Lung (tissue), 12 donors: ENCODE data around the gene SASH1. TPM values are rescaled to one million over a fixed set of nuclear protein-coding genes. Genes with fewer than 3 reads are reported as not detected.

ENCODE experiments used
- ATAC-seq: fragments of 200-7000 bp; cut with Tn5 transposase; one replicate; pipeline ENCODE4 v1.9.1; 2020; ENCODE audit warnings: moderate number of reproducible peaks; ENCODE audit not compliant: insufficient read depth, low FRiP score
- DNase-seq, 3 donors: peaks; one replicate each; pipeline ENCODE4 v3.0.0-alpha.2; 2013 to 2017
- H3K27ac ChIP-seq, 2 donors: one replicate each; pipeline ENCODE4 v1.5.1; 2013; ENCODE audit warnings: mild to moderate bottlenecking in 2 of 2, moderate library complexity in 2 of 2, control low read depth in 1 of 2, inconsistent platforms in 1 of 2, low read depth in 1 of 2, low read length in 1 of 2
- H3K27me3 ChIP-seq, 3 donors: one replicate each; pipeline ENCODE4 v1.5.1; 2013; ENCODE audit warnings: low read length in 2 of 3; ENCODE audit not compliant: control insufficient read depth in 3 of 3, insufficient read depth in 3 of 3
- H3K36me3 ChIP-seq, 4 donors: one replicate each; pipeline ENCODE4 v1.5.1; 2013; ENCODE audit warnings: low read length in 4 of 4, mild to moderate bottlenecking in 1 of 4, moderate library complexity in 1 of 4; ENCODE audit not compliant: control insufficient read depth in 4 of 4, insufficient read depth in 4 of 4
- H3K4me1 ChIP-seq, 5 donors: one replicate each; pipeline ENCODE4 v1.5.1; 2013; ENCODE audit warnings: low read length in 5 of 5, mild to moderate bottlenecking in 2 of 5, moderate library complexity in 1 of 5; ENCODE audit not compliant: control insufficient read depth in 5 of 5, insufficient read depth in 5 of 5
- H3K4me3 ChIP-seq: one replicate; pipeline ENCODE4 v1.5.1; 2013; ENCODE audit warnings: mild to moderate bottlenecking, control low read depth, moderate library complexity
- H3K9ac ChIP-seq, 2 donors: one replicate each; pipeline ENCODE4 v1.5.1; 2013; ENCODE audit warnings: low read length in 2 of 2, control low read depth in 1 of 2; ENCODE audit not compliant: insufficient read depth in 1 of 2
- H3K9me3 ChIP-seq, 4 donors: one replicate each; pipeline ENCODE4 v1.5.1; 2013; ENCODE audit warnings: low read length in 3 of 4, mild to moderate bottlenecking in 1 of 4, moderate library complexity in 1 of 4; ENCODE audit not compliant: control insufficient read depth in 4 of 4, insufficient read depth in 3 of 4
- WGBS, 2 donors: extraction: QIAGEN DNeasy Blood & Tissue Kit; methylation state at CpG; one replicate each; pipeline ENCODE4 v1.1.7; 2013; 5-methylcytosine and 5-hydroxymethylcytosine counted together
- polyA plus RNA-seq, 2 donors: library from polyadenylated mRNA; stranded (reverse); fragments of 200-250 nt; gene quantifications; one replicate each; pipeline ENCODE4 v1.2.1, GENCODE V29; 2013
- total RNA-seq, 2 donors: library from RNA; depleted of rRNA in 1 of 2; stranded (reverse); fragments of >200 nt in 1 of 2; gene quantifications; one replicate each; pipeline ENCODE4 v1.2.1, GENCODE V29; 2014 to 2021
- TF ChIP-seq, protein P1 (sequence below): IDR thresholded peaks from 2 replicates; pipeline ENCODE4 v1.5.1; 2012; ENCODE audit warnings: mild to moderate bottlenecking; ENCODE audit errors: control extremely low read depth, extremely low read depth
- donor health status: control.
- donor health status: control.
- donor health status: Bipolar disorder and iron deficiency.
- donor health status: healthy.
- donor health status: DM: yes; HTN: yes; CAD: no.

Gene SASH1
- total and polyA plus RNA-seq, 4 donors: 18.8 to 114 (median 42.2) TPM

DNA sequence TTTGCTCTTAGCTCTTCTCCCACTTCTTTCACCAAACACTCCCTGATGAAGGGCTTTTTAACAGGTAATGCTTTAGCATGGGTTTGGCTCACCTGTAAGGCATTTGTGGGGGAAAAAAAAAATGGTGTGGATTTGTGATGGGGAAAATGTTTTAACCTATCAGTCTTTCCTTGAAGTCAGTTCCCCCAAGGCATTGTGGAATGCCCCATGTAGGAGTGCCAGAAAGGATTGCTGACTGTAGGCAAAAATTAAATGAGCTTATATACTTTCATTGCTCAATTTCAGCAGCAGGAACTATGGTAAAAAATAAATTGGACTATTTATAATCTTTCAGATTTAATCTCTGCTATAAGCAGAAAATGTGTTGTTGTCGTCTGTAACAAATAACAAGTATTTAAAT lies 10.6 kb upstream of the SASH1 start:
- H3K9me3 ChIP-seq: no peaks in the 10 kb centered on the region
- no peak for DNase-seq
- no peak overlapping the region for H3K27ac ChIP-seq
- TF ChIP-seq, protein P1, sequence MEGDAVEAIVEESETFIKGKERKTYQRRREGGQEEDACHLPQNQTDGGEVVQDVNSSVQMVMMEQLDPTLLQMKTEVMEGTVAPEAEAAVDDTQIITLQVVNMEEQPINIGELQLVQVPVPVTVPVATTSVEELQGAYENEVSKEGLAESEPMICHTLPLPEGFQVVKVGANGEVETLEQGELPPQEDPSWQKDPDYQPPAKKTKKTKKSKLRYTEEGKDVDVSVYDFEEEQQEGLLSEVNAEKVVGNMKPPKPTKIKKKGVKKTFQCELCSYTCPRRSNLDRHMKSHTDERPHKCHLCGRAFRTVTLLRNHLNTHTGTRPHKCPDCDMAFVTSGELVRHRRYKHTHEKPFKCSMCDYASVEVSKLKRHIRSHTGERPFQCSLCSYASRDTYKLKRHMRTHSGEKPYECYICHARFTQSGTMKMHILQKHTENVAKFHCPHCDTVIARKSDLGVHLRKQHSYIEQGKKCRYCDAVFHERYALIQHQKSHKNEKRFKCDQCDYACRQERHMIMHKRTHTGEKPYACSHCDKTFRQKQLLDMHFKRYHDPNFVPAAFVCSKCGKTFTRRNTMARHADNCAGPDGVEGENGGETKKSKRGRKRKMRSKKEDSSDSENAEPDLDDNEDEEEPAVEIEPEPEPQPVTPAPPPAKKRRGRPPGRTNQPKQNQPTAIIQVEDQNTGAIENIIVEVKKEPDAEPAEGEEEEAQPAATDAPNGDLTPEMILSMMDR: no peak
- WGBS, 2 donors: 78 to 83% methylated on average over 1 of the region's 1 CpG
- no peak for ATAC-seq
- no peak overlapping the region for H3K9ac ChIP-seq
- no peak overlapping the region for H3K4me3 ChIP-seq
- no peaks in the 10 kb centered on the region for H3K27me3 ChIP-seq
- peaks cover 0 to 15% (median 8%) of the 10 kb centered on the region in 5 donors for H3K4me1 ChIP-seq
- no peaks in the 10 kb centered on the region for H3K36me3 ChIP-seq

- TF ChIP-seq, protein P1: no peak
- Histone ChIP-seq H3K9me3 (no peaks in the 10 kb centered on the region), H3K36me3 (no peaks in the 10 kb centered on the region), H3K27ac (no peak overlapping the region), H3K4me3 (no peak overlapping the region), H3K9ac (no peak overlapping the region), H3K27me3 (no peaks in the 10 kb centered on the region), H3K4me1 (peaks cover 0 to 5% (median 3%) of the 10 kb centered on the region in 5 donors)
- 94 to 96% methylated on average over 9 of the region's 9 CpGs for WGBS, 2 donors
- DNase-seq (no peak), ATAC-seq (no peak)
These were observed 5.7 kb upstream of the SASH1 start for GRCh38 chr6:148336901-148337300.

GRCh38 chr6:148339766-148340165 lies 2.9 kb upstream of the SASH1 start:
- DNase-seq: no peak
- H3K27ac ChIP-seq: no peak overlapping the region
- no peaks in the 10 kb centered on the region for H3K27me3 ChIP-seq
- H3K4me1 ChIP-seq: peaks cover 0 to 21% (median 6%) of the 10 kb centered on the region in 5 donors
- no peak overlapping the region for H3K4me3 ChIP-seq
- H3K9ac ChIP-seq: no peak overlapping the region
- no peaks in the 10 kb centered on the region for H3K36me3 ChIP-seq
- ATAC-seq: no peak
- WGBS, 2 donors: 97% methylated on average over 5 of the region's 5 CpGs
- no peaks in the 10 kb centered on the region for H3K9me3 ChIP-seq
- TF ChIP-seq, protein P1: no peak

DNA sequence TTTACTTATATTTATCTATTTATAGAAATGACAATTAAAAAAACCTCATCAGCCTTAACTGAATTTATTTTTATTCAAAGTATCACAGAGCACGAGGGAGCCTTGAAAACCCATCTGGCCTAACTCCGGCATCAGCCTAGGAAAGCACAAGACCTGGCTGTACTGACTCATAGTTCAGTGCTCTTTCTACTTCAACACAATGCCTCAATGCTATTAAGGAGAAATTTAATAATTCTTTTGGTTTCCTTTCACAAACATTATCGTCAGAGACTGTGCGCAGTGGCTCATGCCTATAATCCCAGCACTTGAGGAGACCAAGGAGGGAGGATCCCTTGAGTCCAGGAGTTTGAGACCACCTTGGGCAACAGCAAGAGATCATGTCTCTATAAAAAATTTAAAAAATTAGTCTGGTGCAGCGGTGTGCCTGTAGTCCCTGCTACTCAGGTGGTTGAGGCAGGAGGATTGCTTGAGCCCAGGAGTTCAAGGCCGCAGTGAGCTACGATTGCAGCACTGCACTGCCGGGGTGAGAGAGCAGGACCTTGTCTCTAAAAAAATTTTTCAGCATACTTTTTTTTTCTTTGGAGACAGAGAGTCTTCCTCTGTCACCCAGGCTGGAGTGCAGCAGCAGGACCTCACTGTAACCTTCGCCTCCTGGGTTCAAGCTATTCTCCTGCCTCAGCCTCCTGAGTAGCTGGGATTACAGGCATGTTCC lies 1.9 kb upstream of the SASH1 start:
- TF ChIP-seq, protein P1: no peak
- Histone ChIP-seq H3K27me3 (no peaks in the 10 kb centered on the region), H3K27ac (no peak overlapping the region), H3K4me3 (no peak overlapping the region), H3K4me1 (peaks cover 2 to 26% (median 7%) of the 10 kb centered on the region in 5 donors), H3K9me3 (no peaks in the 10 kb centered on the region), H3K9ac (no peak overlapping the region), H3K36me3 (no peaks in the 10 kb centered on the region)
- ATAC-seq (no peak), DNase-seq (no peak)
- WGBS, 2 donors: 96% methylated on average over 9 of the region's 9 CpGs
